Gastrocnemius medialis (tissue), 4 donors: ENCODE data around the gene ROBO1.

Source experiments
- CTCF ChIP-seq, 5 experiments: fragments of 450-650 bp in 3 of 5; fragments of 200-600 bp in 2 of 5; sonication (generic) in 2 of 5; IDR thresholded peaks in 4 of 5; conservative IDR thresholded peaks in 1 of 5; 1 replicate in 4 of 5; 2 replicates in 1 of 5; pipeline ENCODE4 v1.5.1; 2016 to 2019; ENCODE audit warnings: antibody characterized with exemption in 5 of 5, mild to moderate bottlenecking in 3 of 5, moderate library complexity in 3 of 5
- POLR2A ChIP-seq, 2 donors: fragments of 450-650 bp; IDR thresholded peaks; one replicate each; pipeline ENCODE4 v1.6.1; 2017; ENCODE audit warnings: antibody characterized with exemption in 2 of 2, mild to moderate bottlenecking in 2 of 2, moderate library complexity in 2 of 2

- TF ChIP-seq CTCF (IDR thresholded peaks at IDR 0.05 in 4 of 5, conservative IDR thresholded peaks at IDR 0.05 in 1 of 5) = no peak
- no peak for TF ChIP-seq POLR2A (IDR thresholded peaks at IDR 0.05)
Observed at GRCh38 chr3:79670178-79670577, 97.6 kb downstream of the ROBO1 start.
